Panc1 (cell line): ENCODE results near the gene CAV2. TPM values are rescaled to one million over a fixed set of nuclear protein-coding genes. Genes with fewer than 3 reads are reported as not detected.
A peak's percentile ranks its signal among the peaks of the same experiment; 100 is the strongest.

Experiments
- ATAC-seq: fragments of 200-7000 bp; cut with Tn5 transposase; 2 replicates; pipeline ENCODE4 v1.9.1; 2020; ENCODE audit warnings: mild to moderate bottlenecking, moderate library complexity
- BruUV-seq: library from RNA; stranded (reverse); fragments of 400-500 nt; replicated peaks from 2 replicates; lab custom pipeline; 2021; lab: Mats Ljungman, UMichigan
- CTCF ChIA-PET: fragments of 300-600 bp; sonication (Branson Sonifier 250); formaldehyde crosslinking; loops from one replicate; lab custom pipeline; 2022; ENCODE audit warnings: antibody characterized with exemption; lab: Charles Lee
- POLR2A ChIA-PET: fragments of 300-600 bp; sonication (Branson Sonifier 250); formaldehyde crosslinking; loops from one replicate; lab custom pipeline; 2022; ENCODE audit warnings: antibody characterized with exemption; lab: Charles Lee
- DNase-seq: peaks from one replicate; pipeline ENCODE4 v3.0.0-alpha.2; 2010; ENCODE audit warnings: low read depth, low spot score
- H3K27ac ChIP-seq: 2 replicates; pipeline ENCODE4 v1.5.1; 2011; ENCODE audit warnings: mild to moderate bottlenecking, low read length, inconsistent platforms
- H3K27me3 ChIP-seq: fragments of 200-500 bp; sonication (Bioruptor generic); 2 replicates; pipeline ENCODE4 v1.6.0; 2014; ENCODE audit warnings: low read length, inconsistent platforms; ENCODE audit not compliant: control insufficient read depth, insufficient read depth
- H3K36me3 ChIP-seq: fragments of 200-500 bp; sonication (Bioruptor generic); 2 replicates; pipeline ENCODE4 v1.5.1; 2014; ENCODE audit warnings: inconsistent platforms, mild to moderate bottlenecking, low read length, moderate library complexity; ENCODE audit not compliant: control insufficient read depth, insufficient read depth
- H3K4me1 ChIP-seq: 2 replicates; pipeline ENCODE4 v1.5.1; 2011; ENCODE audit warnings: inconsistent platforms, mild to moderate bottlenecking, low read length, moderate library complexity; ENCODE audit not compliant: control insufficient read depth, insufficient read depth
- H3K4me3 ChIP-seq, 2 experiments: 2 replicates each; pipeline ENCODE4 v1.5.1; 2011 to 2012; ENCODE audit warnings: low read depth in 2 of 2, low read length in 2 of 2, mild to moderate bottlenecking in 2 of 2, inconsistent platforms in 1 of 2, moderate library complexity in 1 of 2
- H3K9me3 ChIP-seq: fragments of 200-500 bp; sonication (Bioruptor generic); 2 replicates; pipeline ENCODE4 v1.5.1; 2014; ENCODE audit warnings: low read depth, mild to moderate bottlenecking, inconsistent platforms, low read length, moderate library complexity; ENCODE audit not compliant: control insufficient read depth, insufficient read depth
- CTCF ChIP-seq: fragments of 450-650 bp; IDR thresholded peaks from 2 replicates; pipeline ENCODE4 v1.5.1; 2017; ENCODE audit warnings: mild to moderate bottlenecking
- POLR2AphosphoS5 ChIP-seq: IDR thresholded peaks from 2 replicates; pipeline ENCODE4 v1.6.1; 2012; ENCODE audit warnings: mild to moderate bottlenecking, low read depth, low read length, moderate library complexity
- REST ChIP-seq, 2 experiments: IDR thresholded peaks; 2 replicates each; pipeline ENCODE4 v1.6.1; 2011 to 2012; ENCODE audit warnings: low read depth in 2 of 2, control low read depth in 1 of 2, low read length in 1 of 2, mild to moderate bottlenecking in 1 of 2, moderate library complexity in 1 of 2; ENCODE audit not compliant: insufficient read depth in 1 of 2
- SIN3A ChIP-seq: IDR thresholded peaks from 2 replicates; pipeline ENCODE4 v1.6.1; 2012; ENCODE audit warnings: low read depth, mild to moderate bottlenecking, low read length, moderate library complexity, borderline replicate concordance; ENCODE audit not compliant: insufficient read depth
- TCF7L2 ChIP-seq: IDR thresholded peaks from 2 replicates; pipeline ENCODE4 v1.6.1; 2011; ENCODE audit warnings: mild to moderate bottlenecking, low read depth, low read length, inconsistent platforms
- in situ Hi-C: cut with HindIII; loops from 2 replicates; pipeline ENCODE4 v1.10.0; 2016; ENCODE audit warnings: low sequenced_read_pairs, low pct_unique_long_range_greater_than_20kb
- intact Hi-C: fragments of 100-400 bp; cut with micrococcal nuclease; formaldehyde crosslinking; loops from one replicate; pipeline ENCODE4 v1.10.0; 2022; ENCODE audit not compliant: unreplicated experiment
- total RNA-seq: library from RNA; stranded (reverse); gene quantifications from one replicate; pipeline ENCODE4 v1.2.1, GENCODE V29; 2021; ENCODE audit not compliant: unreplicated experiment

CAV2 gene
- total RNA-seq, 1 experiment from 2014 or later: 217 TPM

- Histone ChIP-seq H3K4me3 (0 out of 4 replicates have a peak overlapping the region, but pooled peaks of 1 of the 2 experiments have one; percentile 8), H3K27me3 (no peaks in the 10 kb centered on the region), H3K9me3 (no peaks in the 10 kb centered on the region), H3K27ac (peak overlapping the region; percentile 80), H3K36me3 (peaks cover 64% of the 10 kb centered on the region), H3K4me1 (peaks cover 68% of the 10 kb centered on the region)
- BruUV-seq: no TSS peak
- in situ Hi-C loops (no loop called here), intact Hi-C loops (no loop called here)
- TF ChIP-seq TCF7L2: no peak
- TF ChIP-seq SIN3A: no peak
- no peak for TF ChIP-seq REST (IDR thresholded peaks at IDR 0.05; ENCODE audit: insufficient read depth in 1 of 2, low read depth in 2 of 2, low read length in 1 of 2)
- TF ChIP-seq POLR2AphosphoS5: no peak; the same call in none of the 2 replicates
- no peak for TF ChIP-seq CTCF
- ATAC-seq: no peak
- POLR2A ChIA-PET: no interaction called here
- DNase-seq: no peak
- CTCF ChIA-PET: no interaction called here
Observed at GRCh38 chr7:116532102-116532688, 32.7 kb downstream of the CAV2 start.

- DNase-seq: no peak
- Histone ChIP-seq H3K4me1 (peaks cover 65% of the 10 kb centered on the region), H3K27me3 (no peaks in the 10 kb centered on the region), H3K36me3 (peaks cover 67% of the 10 kb centered on the region), H3K9me3 (no peaks in the 10 kb centered on the region), H3K4me3 (no peak overlapping the region), H3K27ac (peak overlapping the region; percentile 49; the same call in 1 of the 2 replicates)
- no peak for TF ChIP-seq CTCF
- TF ChIP-seq TCF7L2: no peak
- TF ChIP-seq SIN3A: no peak
- TF ChIP-seq POLR2AphosphoS5: no peak
- TF ChIP-seq REST (IDR thresholded peaks at IDR 0.05; ENCODE audit: insufficient read depth in 1 of 2, low read depth in 2 of 2, low read length in 1 of 2): no peak
- ChIA-PET POLR2A (no interaction called here), CTCF (interaction anchor here (0.7 kb wide), 1 partner anchor 292 kb away, joined by 3 read pairs; no protein-coding TSS in a partner anchor)
- BruUV-seq: no TSS peak
- in situ Hi-C loops (no loop called here), intact Hi-C loops (no loop called here)
- no peak for ATAC-seq
Observed at GRCh38 chr7:116534790-116535189, 35.3 kb downstream of the CAV2 start.
